HEK293T (cell line): ENCODE data around the gene PRKAG2.
A peak's percentile ranks its signal among the peaks of the same experiment; 100 is the strongest.

Experiments
- CTCF ChIA-PET: fragments of 350-600 bp; formaldehyde crosslinking; extraction: SDS; loops from one replicate; lab custom pipeline; 2021; ENCODE audit warnings: antibody characterized with exemption, inconsistent platforms; lab: Yijun Ruan, JAX
- POLR2A ChIA-PET: fragments of 350-600 bp; formaldehyde crosslinking; extraction: SDS; loops from one replicate; lab custom pipeline; 2020; ENCODE audit warnings: antibody characterized with exemption, inconsistent platforms; lab: Yijun Ruan, JAX
- DNase-seq: peaks from one replicate; pipeline ENCODE4 v3.0.0; 2012; ENCODE audit warnings: mixed read lengths; ENCODE audit errors: extremely low spot score
- ARNT ChIP-seq: fragments of 450-650 bp; IDR thresholded peaks from 2 replicates; pipeline ENCODE4 v1.6.1; 2017; ENCODE audit warnings: mild to moderate bottlenecking
- BHLHE40 ChIP-seq: fragments of 450-650 bp; IDR thresholded peaks from 2 replicates; pipeline ENCODE4 v1.6.1; 2016; ENCODE audit warnings: mild to moderate bottlenecking, moderate library complexity, borderline replicate concordance
- CTBP1 ChIP-seq: fragments of 450-650 bp; IDR thresholded peaks from 2 replicates; pipeline ENCODE4 v1.6.1; 2016; ENCODE audit warnings: borderline replicate concordance
- ELF4 ChIP-seq: fragments of 450-650 bp; IDR thresholded peaks from 2 replicates; pipeline ENCODE4 v1.6.1; 2017; ENCODE audit warnings: antibody characterized with exemption
- FOXA1 ChIP-seq: fragments of 450-650 bp; IDR thresholded peaks from 2 replicates; pipeline ENCODE4 v1.6.1; 2016; ENCODE audit warnings: mild to moderate bottlenecking
- FOXK2 ChIP-seq: fragments of 450-650 bp; IDR thresholded peaks from 2 replicates; pipeline ENCODE4 v1.6.1; 2016; ENCODE audit warnings: mild to moderate bottlenecking
- FOXM1 ChIP-seq: fragments of 450-650 bp; IDR thresholded peaks from 2 replicates; pipeline ENCODE4 v1.6.1; 2017; ENCODE audit warnings: mild to moderate bottlenecking, borderline replicate concordance
- HDGF ChIP-seq: fragments of 450-650 bp; IDR thresholded peaks from 2 replicates; pipeline ENCODE4 v1.6.1; 2017; ENCODE audit warnings: antibody characterized with exemption, borderline replicate concordance
- L3MBTL2 ChIP-seq: fragments of 450-650 bp; conservative IDR thresholded peaks from 2 replicates; pipeline ENCODE4 v1.6.1; 2016; ENCODE audit warnings: mild to moderate bottlenecking
- LEF1 ChIP-seq: fragments of 450-650 bp; IDR thresholded peaks from 2 replicates; pipeline ENCODE4 v1.6.1; 2017; ENCODE audit warnings: mild to moderate bottlenecking, borderline replicate concordance
- NFRKB ChIP-seq: fragments of 450-650 bp; IDR thresholded peaks from 2 replicates; pipeline ENCODE4 v1.6.1; 2016; ENCODE audit warnings: mild to moderate bottlenecking, moderate library complexity
- PKNOX1 ChIP-seq: fragments of 450-650 bp; IDR thresholded peaks from 2 replicates; pipeline ENCODE4 v1.6.1; 2016
- SP1 ChIP-seq: fragments of 450-650 bp; IDR thresholded peaks from 2 replicates; pipeline ENCODE4 v1.6.1; 2017
- SUZ12 ChIP-seq: fragments of 450-650 bp; IDR thresholded peaks from 2 replicates; pipeline ENCODE4 v1.6.1; 2016; ENCODE audit warnings: mild to moderate bottlenecking
- TARDBP ChIP-seq: fragments of 450-650 bp; IDR thresholded peaks from 2 replicates; pipeline ENCODE4 v1.6.1; 2016
- ZNF384 ChIP-seq: fragments of 450-650 bp; IDR thresholded peaks from 2 replicates; pipeline ENCODE4 v1.6.1; 2016

The PRKAG2 gene

GRCh38 chr7:151673216-151673615 is 203.7 kb downstream of the PRKAG2 start:
- no peak for DNase-seq
- no peak for TF ChIP-seq SUZ12
- TF ChIP-seq NFRKB, result no peak
- TF ChIP-seq ELF4, result no peak
- no peak for TF ChIP-seq FOXA1
- no peak for TF ChIP-seq BHLHE40
- no peak for TF ChIP-seq FOXM1
- no peak for TF ChIP-seq ARNT
- no peak for TF ChIP-seq CTBP1
- no peak for TF ChIP-seq ZNF384
- no peak for TF ChIP-seq LEF1
- TF ChIP-seq FOXK2, result no peak
- TF ChIP-seq TARDBP, result no peak
- no peak for TF ChIP-seq L3MBTL2
- TF ChIP-seq HDGF, result no peak
- no peak for TF ChIP-seq PKNOX1
- no peak for TF ChIP-seq SP1
- POLR2A ChIA-PET, result no interaction called here
- CTCF ChIA-PET, result interaction anchor here (0.6 kb wide), 1 partner anchor 1052 kb away, joined by 3 read pairs; no protein-coding TSS in a partner anchor

GRCh38 chr7:151672716-151673115 is 204.2 kb downstream of the PRKAG2 start:
- POLR2A ChIA-PET, result no interaction called here
- no peak for TF ChIP-seq CTBP1
- TF ChIP-seq L3MBTL2, result no peak
- no peak for TF ChIP-seq NFRKB
- no peak for TF ChIP-seq FOXM1
- no peak for TF ChIP-seq FOXK2
- no peak for TF ChIP-seq TARDBP
- no peak for TF ChIP-seq SP1
- TF ChIP-seq BHLHE40, result no peak
- no peak for TF ChIP-seq ZNF384
- no peak for DNase-seq
- CTCF ChIA-PET, result interaction anchor here (0.6 kb wide), 1 partner anchor 1052 kb away, joined by 3 read pairs; no protein-coding TSS in a partner anchor

- no peak for TF ChIP-seq FOXK2
- no peak for TF ChIP-seq FOXA1
- TF ChIP-seq LEF1, result no peak
- TF ChIP-seq ZNF384, result no peak
- no peak for TF ChIP-seq BHLHE40
- no peak for TF ChIP-seq PKNOX1
- no peak for TF ChIP-seq ELF4
- TF ChIP-seq CTBP1, result no peak
- no peak for TF ChIP-seq SUZ12
- TF ChIP-seq FOXM1, result no peak
- TF ChIP-seq TARDBP, result no peak
- TF ChIP-seq ARNT, result no peak
- TF ChIP-seq NFRKB, result no peak
- TF ChIP-seq HDGF, result no peak
- no peak for TF ChIP-seq L3MBTL2
- TF ChIP-seq SP1, result no peak
- DNase-seq, result no peak
- ChIA-PET CTCF (no interaction called here), POLR2A (no interaction called here)
These were observed 205.4 kb downstream of the PRKAG2 start for GRCh38 chr7:151671514-151671913.

GRCh38 chr7:151669762-151670161 is 207.2 kb downstream of the PRKAG2 start:
- 0 out of 2 replicates have a peak, but pooled peaks have one; percentile 13 for TF ChIP-seq CTBP1
- TF ChIP-seq ARNT, result no peak
- DNase-seq, result no peak
- CTCF ChIA-PET, result no interaction called here
- POLR2A ChIA-PET, result no interaction called here

- ChIA-PET CTCF (interaction anchor here (0.5 kb wide), 1 partner anchor 16 kb away, joined by 3 read pairs; no protein-coding TSS in a partner anchor), POLR2A (no interaction called here)
- DNase-seq, result no peak
- TF ChIP-seq CTBP1 (no peak), TARDBP (no peak), LEF1 (no peak), ARNT (no peak), L3MBTL2 (no peak), FOXM1 (no peak), FOXA1 (no peak), PKNOX1 (no peak), BHLHE40 (no peak)
These were observed 210.0 kb downstream of the PRKAG2 start for GRCh38 chr7:151666886-151667285.

GRCh38 chr7:151665368-151665767 is 211.5 kb downstream of the PRKAG2 start:
- TF ChIP-seq LEF1 (no peak), FOXK2 (no peak), L3MBTL2 (no peak), TARDBP (no peak), PKNOX1 (no peak), ELF4 (no peak), FOXA1 (no peak), HDGF (no peak), ARNT (no peak)
- POLR2A ChIA-PET, result no interaction called here
- CTCF ChIA-PET, result interaction anchor here (0.8 kb wide), 1 partner anchor 20 kb away, joined by 3 read pairs; no protein-coding TSS in a partner anchor
- DNase-seq, result no peak
